Mucosa of stomach (tissue), 1 donor: ENCODE measurements around the gene PRR15L.

ENCODE experiments used
- H3K27me3 ChIP-seq: one replicate; pipeline ENCODE4 v1.7.0; 2013; ENCODE audit warnings: mild to moderate bottlenecking, low read length; ENCODE audit not compliant: control insufficient read depth, insufficient read depth
- H3K36me3 ChIP-seq: one replicate; pipeline ENCODE4 v1.7.0; 2013; ENCODE audit warnings: low read length; ENCODE audit not compliant: control insufficient read depth, insufficient read depth
- H3K4me1 ChIP-seq: one replicate; pipeline ENCODE4 v1.7.0; 2013; ENCODE audit warnings: mild to moderate bottlenecking, low read length; ENCODE audit not compliant: control insufficient read depth, insufficient read depth
- H3K4me3 ChIP-seq: one replicate; pipeline ENCODE4 v1.7.0; 2013; ENCODE audit warnings: low read length
- H3K9ac ChIP-seq: one replicate; pipeline ENCODE4 v1.7.0; 2013; ENCODE audit warnings: mild to moderate bottlenecking, low read length, moderate library complexity
- H3K9me3 ChIP-seq: one replicate; pipeline ENCODE4 v1.7.0; 2013; ENCODE audit warnings: mild to moderate bottlenecking, low read length, moderate library complexity; ENCODE audit not compliant: control insufficient read depth
- donor health status: Pancreatic carcinoma.

Gene PRR15L

DNA sequence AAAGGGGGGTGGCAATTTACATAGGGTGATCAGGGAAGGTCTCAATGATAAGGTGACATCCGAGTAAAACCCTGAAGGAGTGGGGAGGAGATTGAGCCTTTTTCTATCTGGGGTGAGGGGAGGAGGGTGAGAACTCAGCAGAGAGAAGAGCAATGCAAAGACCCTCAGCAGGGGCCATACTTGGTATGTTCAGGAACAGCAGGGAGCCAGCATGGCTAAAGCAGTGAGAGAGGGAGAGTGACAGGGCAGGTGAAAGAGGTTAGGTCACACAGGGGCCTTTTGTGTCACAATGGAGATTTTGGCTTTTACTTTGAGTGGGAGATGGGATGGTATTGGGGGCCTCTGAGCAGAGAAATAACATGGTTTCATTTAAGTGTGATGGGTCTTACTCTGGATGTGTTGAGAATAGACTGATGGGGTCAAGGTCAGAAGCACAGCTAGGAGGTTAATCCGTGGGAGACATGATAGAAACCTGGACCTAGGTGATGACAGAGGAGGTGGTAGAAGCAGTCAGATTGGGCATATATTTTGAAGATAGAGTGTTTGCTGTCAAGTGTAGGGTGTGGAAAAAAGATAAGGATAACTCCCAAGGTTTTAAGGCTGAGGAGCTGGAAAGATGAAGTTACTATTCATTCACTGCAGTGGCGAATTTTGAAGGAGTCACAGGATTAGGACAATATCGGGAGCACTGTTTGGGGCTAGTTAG, 55.5 kb downstream of the PRR15L start:
- H3K36me3 ChIP-seq = no peaks in the 10 kb centered on the region
- H3K27me3 ChIP-seq = no peaks in the 10 kb centered on the region
- H3K9me3 ChIP-seq = no peaks in the 10 kb centered on the region
- H3K4me1 ChIP-seq = no peaks in the 10 kb centered on the region
- no peak overlapping the region for H3K9ac ChIP-seq
- no peak overlapping the region for H3K4me3 ChIP-seq
